H9 (cell line): ENCODE measurements around the gene OR4Q2. TPM values are rescaled to one million over a fixed set of nuclear protein-coding genes. Genes with fewer than 3 reads are reported as not detected.

ENCODE experiments used
- DNase-seq: peaks from one replicate; pipeline ENCODE4 v3.0.0-alpha.2; 2017
- H2AFZ ChIP-seq: one replicate; pipeline ENCODE4 v1.6.1; 2013; ENCODE audit warnings: mild to moderate bottlenecking, low read length, control low read depth, moderate library complexity
- H2AK5ac ChIP-seq: 2 replicates; pipeline ENCODE4 v1.6.1; 2013; ENCODE audit warnings: low read length, control low read depth, mixed read lengths; ENCODE audit not compliant: insufficient read length
- H2BK120ac ChIP-seq: one replicate; pipeline ENCODE4 v1.6.1; 2013; ENCODE audit warnings: low read depth, mild to moderate bottlenecking, low read length, control low read depth, inconsistent platforms; ENCODE audit not compliant: poor library complexity, severe bottlenecking
- H2BK12ac ChIP-seq: 2 replicates; pipeline ENCODE4 v1.6.1; 2013; ENCODE audit warnings: low read length, control low read depth, mixed read lengths, low read depth; ENCODE audit not compliant: insufficient read length
- H2BK15ac ChIP-seq: 2 replicates; pipeline ENCODE4 v1.6.1; 2013; ENCODE audit warnings: low read depth, low read length, control low read depth
- H2BK20ac ChIP-seq: one replicate; pipeline ENCODE4 v1.6.1; 2013; ENCODE audit warnings: low read depth, mild to moderate bottlenecking, low read length, control low read depth, inconsistent platforms; ENCODE audit not compliant: poor library complexity, severe bottlenecking
- H2BK5ac ChIP-seq: 2 replicates; pipeline ENCODE4 v1.6.1; 2013; ENCODE audit warnings: low read length, control low read depth, mixed read lengths; ENCODE audit not compliant: insufficient read length
- H3K14ac ChIP-seq: 2 replicates; pipeline ENCODE4 v1.6.1; 2013; ENCODE audit warnings: low read length, control low read depth; ENCODE audit not compliant: insufficient read depth
- H3K18ac ChIP-seq: 2 replicates; pipeline ENCODE4 v1.6.1; 2013; ENCODE audit warnings: low read depth, mild to moderate bottlenecking, mixed read lengths, low read length, control low read depth; ENCODE audit not compliant: insufficient read length
- H3K23ac ChIP-seq: 2 replicates; pipeline ENCODE4 v1.6.1; 2013; ENCODE audit warnings: low read length, control low read depth, mixed read lengths, low read depth; ENCODE audit not compliant: insufficient read length
- H3K23me2 ChIP-seq: 2 replicates; pipeline ENCODE4 v1.6.1; 2013; ENCODE audit warnings: low read depth, mild to moderate bottlenecking, mixed read lengths, low read length, control low read depth; ENCODE audit not compliant: insufficient read length, poor library complexity, severe bottlenecking
- H3K27ac ChIP-seq: 2 replicates; pipeline ENCODE4 v1.5.1; 2013; ENCODE audit warnings: low read length, control low read depth, mixed read lengths, low read depth; ENCODE audit not compliant: insufficient read length
- H3K27me3 ChIP-seq: 2 replicates; pipeline ENCODE4 v1.6.1; 2013; ENCODE audit warnings: low read length, control low read depth, inconsistent platforms; ENCODE audit not compliant: insufficient read depth
- H3K4ac ChIP-seq: 2 replicates; pipeline ENCODE4 v1.6.1; 2013; ENCODE audit warnings: low read depth, mild to moderate bottlenecking, control low read depth, inconsistent platforms, low read length, moderate library complexity
- H3K4me1 ChIP-seq: 2 replicates; pipeline ENCODE4 v1.6.1; 2013; ENCODE audit warnings: low read length, control low read depth, inconsistent platforms; ENCODE audit not compliant: insufficient read depth
- H3K4me2 ChIP-seq: 2 replicates; pipeline ENCODE4 v1.6.1; 2013; ENCODE audit warnings: low read length, control low read depth, mixed read lengths; ENCODE audit not compliant: insufficient read length, insufficient read depth
- H3K56ac ChIP-seq: 2 replicates; pipeline ENCODE4 v1.6.1; 2013; ENCODE audit warnings: low read depth, mild to moderate bottlenecking, mixed read lengths, low read length, control low read depth; ENCODE audit not compliant: insufficient read length
- H3K79me1 ChIP-seq: 2 replicates; pipeline ENCODE4 v1.6.1; 2013; ENCODE audit warnings: low read depth, mild to moderate bottlenecking, moderate library complexity, low read length, control low read depth, inconsistent platforms; ENCODE audit not compliant: insufficient read depth, poor library complexity, severe bottlenecking
- H3K79me2 ChIP-seq: 2 replicates; pipeline ENCODE4 v1.6.1; 2013; ENCODE audit warnings: low read length, control low read depth, inconsistent platforms; ENCODE audit not compliant: insufficient read depth
- H3K9ac ChIP-seq: 2 replicates; pipeline ENCODE4 v1.6.1; 2013; ENCODE audit warnings: low read length, control low read depth, mixed read lengths; ENCODE audit not compliant: insufficient read length; ENCODE audit errors: extremely low read depth
- H3K9me3 ChIP-seq: one replicate; pipeline ENCODE4 v1.6.1; 2013; ENCODE audit warnings: low read depth, low read length, inconsistent platforms; ENCODE audit not compliant: control insufficient read depth
- H3T11ph ChIP-seq: one replicate; pipeline ENCODE4 v1.6.1; 2013; ENCODE audit warnings: mild to moderate bottlenecking, low read length, control low read depth, inconsistent platforms
- H4K20me1 ChIP-seq: one replicate; pipeline ENCODE4 v1.6.1; 2013; ENCODE audit not compliant: control insufficient read depth, insufficient read length, insufficient read depth
- H4K5ac ChIP-seq: 2 replicates; pipeline ENCODE4 v1.6.1; 2013; ENCODE audit warnings: low read depth, mild to moderate bottlenecking, mixed read lengths, low read length, control low read depth; ENCODE audit not compliant: insufficient read length
- H4K8ac ChIP-seq: replicated peaks from 2 replicates; pipeline ENCODE4 v1.6.1; 2013; ENCODE audit warnings: low read length, control low read depth, mixed read lengths, low read depth; ENCODE audit not compliant: insufficient read length
- H4K91ac ChIP-seq: 2 replicates; pipeline ENCODE4 v1.6.1; 2013; ENCODE audit warnings: low read depth, mild to moderate bottlenecking, moderate library complexity, mixed read lengths, low read length, control low read depth; ENCODE audit not compliant: insufficient read length
- H3K27ac Mint-ChIP-seq, 3 experiments: 2 replicates in 2 of 3; 3 replicates in 1 of 3; pipeline ENCODE4 v1.8.0; 2020 to 2021; ENCODE audit warnings: mixed read lengths in 3 of 3, mild to moderate bottlenecking in 1 of 3, moderate library complexity in 1 of 3
- H3K27me3 Mint-ChIP-seq: 2 replicates; pipeline ENCODE4 v1.8.0; 2021; ENCODE audit warnings: low read depth, mild to moderate bottlenecking, moderate library complexity, mixed read lengths
- H3K36me3 Mint-ChIP-seq, 3 experiments: 2 replicates in 2 of 3; 3 replicates in 1 of 3; pipeline ENCODE4 v1.8.0; 2020 to 2021; ENCODE audit warnings: low read depth in 3 of 3, mixed read lengths in 3 of 3; ENCODE audit not compliant: insufficient read depth in 1 of 3
- H3K4me1 Mint-ChIP-seq, 2 experiments: 2 replicates each; pipeline ENCODE4 v1.8.0; 2020; ENCODE audit warnings: mixed read lengths in 2 of 2
- H3K4me3 Mint-ChIP-seq, 2 experiments: 2 replicates in 1 of 2; 3 replicates in 1 of 2; pipeline ENCODE4 v1.8.0; 2020 to 2021; ENCODE audit warnings: mild to moderate bottlenecking in 2 of 2, mixed read lengths in 2 of 2, moderate library complexity in 1 of 2
- H3K9me3 Mint-ChIP-seq, 2 experiments: 2 replicates in 1 of 2; 3 replicates in 1 of 2; pipeline ENCODE4 v1.8.0; 2020; ENCODE audit warnings: mild to moderate bottlenecking in 2 of 2, mixed read lengths in 2 of 2, moderate library complexity in 1 of 2
- CTCF ChIP-seq: fragments of 200-600 bp; sonication (generic); conservative IDR thresholded peaks from 3 replicates; pipeline ENCODE4 v1.8.0; 2021; ENCODE audit warnings: antibody characterized with exemption, mild to moderate bottlenecking
- WGBS: extraction: QIAGEN DNeasy Blood & Tissue Kit; methylation state at CpG from one replicate; pipeline ENCODE4 v1.1.7; 2013; ENCODE audit warnings: missing lambda C conversion rate, low lambda C conversion rate, mixed read lengths; ENCODE audit not compliant: insufficient read length; ENCODE audit errors: extremely low coverage; 5-methylcytosine and 5-hydroxymethylcytosine counted together
- total RNA-seq: library from RNA; stranded (reverse); gene quantifications from 2 replicates; pipeline ENCODE4 v1.2.1, GENCODE V29; 2021

Gene OR4Q2
- total RNA-seq, 1 experiment from 2014 or later: not detected

- Histone ChIP-seq H3K23me2 (no peaks in the 10 kb centered on the region), H4K5ac (no peak overlapping the region), H3K79me1 (no peaks in the 10 kb centered on the region), H3K27ac (no peak overlapping the region), H3K4me1 (no peaks in the 10 kb centered on the region), H3K27me3 (no peaks in the 10 kb centered on the region), H2BK120ac (no peak overlapping the region), H2BK20ac (no peak overlapping the region), H3K14ac (no peak overlapping the region), H3K56ac (no peak overlapping the region), H3T11ph (no peak overlapping the region), H4K20me1 (no peaks in the 10 kb centered on the region), H2BK15ac (no peak overlapping the region), H3K79me2 (no peaks in the 10 kb centered on the region), H3K9ac (no peak overlapping the region), H2AK5ac (no peak overlapping the region), H3K23ac (no peak overlapping the region), H4K91ac (no peak overlapping the region), H3K9me3 (peaks cover 68% of the 10 kb centered on the region), H3K4me2 (no peak overlapping the region), H3K18ac (no peak overlapping the region), H3K4ac (no peak overlapping the region), H2BK12ac (no peak overlapping the region), H2BK5ac (no peak overlapping the region), H4K8ac (no peak overlapping the region), H2AFZ (no peak overlapping the region)
- Mint-ChIP-seq H3K4me1 (no peaks in the 10 kb centered on the region), H3K4me3 (no peak overlapping the region), H3K27ac (no peak overlapping the region), H3K36me3 (peaks cover 2 to 9% (median 6%) of the 10 kb centered on the region in 3 experiments; a peak in 5 of 7 replicates), H3K27me3 (no peaks in the 10 kb centered on the region), H3K9me3 (peaks cover 66 to 70% of the 10 kb centered on the region in 2 experiments)
- WGBS: no CpG with 5 or more reads among the region's 7 CpGs
- no peak for TF ChIP-seq CTCF
- no peak for DNase-seq
Observed at GRCh38 chr14:20002319-20002718, 356 bp downstream of the OR4Q2 start.
